Activated CD4-positive, alpha-beta T cell treated with anti-CD3 and anti-CD28 coated beads for 1 hour (primary cell): Measurements from ENCODE around the gene SND1.

Experiments used
- DNase-seq: peaks from one replicate; pipeline ENCODE4 v3.0.0-alpha.2; 2020

Gene SND1

GRCh38 chr7:128006550-128007302 lies 354.7 kb downstream of the SND1 start:
- no peak for DNase-seq

GRCh38 chr7:128007303-128007680 lies 355.3 kb downstream of the SND1 start:
- no peak for DNase-seq

GRCh38 chr7:128008141-128008540 lies 356.1 kb downstream of the SND1 start:
- DNase-seq = no peak

GRCh38 chr7:128008744-128009143 lies 356.8 kb downstream of the SND1 start:
- no peak for DNase-seq

GRCh38 chr7:128010391-128011127 lies 358.6 kb downstream of the SND1 start:
- no peak for DNase-seq

GRCh38 chr7:128011131-128011661 lies 359.2 kb downstream of the SND1 start:
- no peak for DNase-seq

- DNase-seq = no peak
Observed at GRCh38 chr7:128014811-128015210, 362.8 kb downstream of the SND1 start.

- DNase-seq = no peak
Observed at GRCh38 chr7:128017460-128017859, 365.5 kb downstream of the SND1 start.

GRCh38 chr7:128017862-128018845 lies 366.2 kb downstream of the SND1 start:
- DNase-seq = no peak

GRCh38 chr7:128019288-128019687 lies 367.3 kb downstream of the SND1 start:
- no peak for DNase-seq

- DNase-seq = no peak
Observed at GRCh38 chr7:128020159-128020558, 368.2 kb downstream of the SND1 start.

- DNase-seq = no peak
Observed at GRCh38 chr7:128021366-128021765, 369.4 kb downstream of the SND1 start.

- DNase-seq = no peak
Observed at GRCh38 chr7:128022631-128023532, 370.9 kb downstream of the SND1 start.

- no peak for DNase-seq
Observed at GRCh38 chr7:128024151-128024550, 372.2 kb downstream of the SND1 start.

GRCh38 chr7:128025380-128025779 lies 373.4 kb downstream of the SND1 start:
- DNase-seq = no peak

GRCh38 chr7:128025819-128026218 lies 373.8 kb downstream of the SND1 start:
- DNase-seq = no peak

GRCh38 chr7:128026551-128026950 lies 374.6 kb downstream of the SND1 start:
- no peak for DNase-seq

- DNase-seq = no peak
Observed at GRCh38 chr7:128027485-128027980, 375.5 kb downstream of the SND1 start.

- no peak for DNase-seq
Observed at GRCh38 chr7:128029405-128029995, 377.5 kb downstream of the SND1 start.

- DNase-seq = no peak
Observed at GRCh38 chr7:128030263-128030653, 378.3 kb downstream of the SND1 start.
